Measurements from ENCODE around the gene ELFN1. TPM values are rescaled to one million over a fixed set of nuclear protein-coding genes. Genes with fewer than 3 reads are reported as not detected.

The ELFN1 gene
- total and polyA plus RNA-seq, 8 donors = 0.19 to 4.3 (median 0.53) TPM; not detected in 1

- Histone ChIP-seq H3K27me3 (peaks cover 0 to 43% (median 0%) of the 10 kb centered on the region in 3 donors), H3K36me3 (no peaks in the 10 kb centered on the region), H3K27ac (no peak overlapping the region), H3K4me1 (no peaks in the 10 kb centered on the region), H3K4me3 (no peak overlapping the region), H3K9me3 (peaks cover 10 to 48% (median 41%) of the 10 kb centered on the region in 4 donors)
- 76 to 87% (median 81%) methylated on average over 5 of the region's 5 CpGs for WGBS, 5 donors
- TF ChIP-seq EP300 (IDR thresholded peaks at IDR 0.05) = no peak
- TF ChIP-seq POLR2A (IDR thresholded peaks at IDR 0.05) = no peak
- no peak for TF ChIP-seq POLR2AphosphoS5 (IDR thresholded peaks at IDR 0.05)
- TF ChIP-seq, protein P1, sequence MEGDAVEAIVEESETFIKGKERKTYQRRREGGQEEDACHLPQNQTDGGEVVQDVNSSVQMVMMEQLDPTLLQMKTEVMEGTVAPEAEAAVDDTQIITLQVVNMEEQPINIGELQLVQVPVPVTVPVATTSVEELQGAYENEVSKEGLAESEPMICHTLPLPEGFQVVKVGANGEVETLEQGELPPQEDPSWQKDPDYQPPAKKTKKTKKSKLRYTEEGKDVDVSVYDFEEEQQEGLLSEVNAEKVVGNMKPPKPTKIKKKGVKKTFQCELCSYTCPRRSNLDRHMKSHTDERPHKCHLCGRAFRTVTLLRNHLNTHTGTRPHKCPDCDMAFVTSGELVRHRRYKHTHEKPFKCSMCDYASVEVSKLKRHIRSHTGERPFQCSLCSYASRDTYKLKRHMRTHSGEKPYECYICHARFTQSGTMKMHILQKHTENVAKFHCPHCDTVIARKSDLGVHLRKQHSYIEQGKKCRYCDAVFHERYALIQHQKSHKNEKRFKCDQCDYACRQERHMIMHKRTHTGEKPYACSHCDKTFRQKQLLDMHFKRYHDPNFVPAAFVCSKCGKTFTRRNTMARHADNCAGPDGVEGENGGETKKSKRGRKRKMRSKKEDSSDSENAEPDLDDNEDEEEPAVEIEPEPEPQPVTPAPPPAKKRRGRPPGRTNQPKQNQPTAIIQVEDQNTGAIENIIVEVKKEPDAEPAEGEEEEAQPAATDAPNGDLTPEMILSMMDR (IDR thresholded peaks at IDR 0.05) = no peak
- intact Hi-C loops (cut with DNase I; ENCODE audit: low total_unique reads) = no loop called here
- no peak for DNase-seq
Measured at GRCh38 chr7:1631678-1632077, 38.4 kb upstream of the ELFN1 start.

DNA sequence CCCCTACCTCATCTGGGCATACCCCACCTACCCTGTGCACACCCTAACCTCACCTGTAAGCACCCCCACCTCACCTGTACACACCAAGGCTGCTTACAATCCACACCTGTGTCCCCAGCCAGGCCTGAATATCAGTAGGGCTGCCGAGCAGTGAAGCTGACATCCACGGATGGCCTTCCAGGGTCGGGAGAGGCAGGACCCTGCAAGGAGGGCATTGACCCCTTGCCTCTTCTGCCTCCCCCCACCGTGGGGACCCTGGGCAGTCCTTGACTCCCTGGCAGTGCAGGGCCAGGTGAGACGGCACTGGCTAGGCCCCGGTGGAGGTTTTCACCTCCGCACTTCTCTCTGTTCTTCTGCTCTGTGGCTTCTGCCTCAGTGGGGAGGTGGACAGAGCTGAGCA, 37.6 kb upstream of the ELFN1 start:
- Histone ChIP-seq H3K4me1 (no peaks in the 10 kb centered on the region), H3K4me3 (no peak overlapping the region), H3K27me3 (peaks cover 0 to 43% (median 0%) of the 10 kb centered on the region in 3 donors), H3K36me3 (no peaks in the 10 kb centered on the region), H3K27ac (no peak overlapping the region), H3K9me3 (peaks cover 7 to 57% (median 49%) of the 10 kb centered on the region in 4 donors)
- intact Hi-C loops (cut with DNase I; ENCODE audit: low total_unique reads) = no loop called here
- no peak for DNase-seq
- 59 to 81% (median 67%) methylated on average over 5 to 7 of the region's 7 CpGs for WGBS, 5 donors
- TF ChIP-seq EP300 (IDR thresholded peaks at IDR 0.05) = no peak
- TF ChIP-seq, protein P1 (IDR thresholded peaks at IDR 0.05) = no peak
- TF ChIP-seq POLR2AphosphoS5 (IDR thresholded peaks at IDR 0.05) = no peak
- TF ChIP-seq POLR2A (IDR thresholded peaks at IDR 0.05) = no peak

DNA sequence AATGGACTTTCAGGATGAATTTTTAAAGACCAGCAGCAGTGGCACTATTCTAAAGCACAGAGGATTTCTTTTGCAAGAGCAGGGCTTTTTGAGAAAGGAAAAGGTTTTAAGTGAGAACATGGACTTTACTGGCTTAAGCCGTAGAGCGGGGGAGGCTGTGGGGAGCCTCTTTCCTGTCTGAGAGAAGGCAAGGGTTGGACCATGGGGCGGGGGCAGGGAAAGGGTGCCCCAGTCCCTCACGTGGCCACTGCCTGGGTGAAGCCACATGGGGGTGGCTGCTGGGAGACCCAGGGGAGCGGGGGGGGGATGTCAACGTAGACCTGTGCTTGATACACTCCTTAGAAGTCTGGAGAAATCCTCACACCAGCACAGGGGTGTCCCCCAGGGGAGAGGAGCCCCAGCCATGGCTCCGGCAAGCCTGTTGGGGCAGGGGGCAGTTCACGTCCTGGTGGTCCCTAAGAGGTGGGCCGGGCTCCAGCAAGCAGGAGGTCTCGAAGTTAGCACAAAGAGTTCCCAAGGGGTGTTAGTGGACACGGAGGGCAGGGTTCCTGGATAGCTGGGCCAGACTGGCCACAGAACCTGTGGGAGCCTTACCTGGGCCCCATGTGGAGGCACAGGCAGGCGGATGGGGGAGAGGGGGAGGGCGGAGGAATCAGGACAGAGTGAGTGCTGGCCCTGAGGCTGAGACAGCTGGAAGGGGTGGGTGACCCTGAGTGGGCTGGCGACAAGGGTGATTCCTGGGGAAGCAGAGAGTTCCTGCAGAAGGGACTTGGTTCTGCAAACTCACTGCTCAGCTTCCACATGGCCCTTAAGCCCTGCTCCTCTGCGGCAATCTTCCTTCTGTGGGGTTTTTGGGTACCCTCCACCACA, 36.9 kb upstream of the ELFN1 start:
- 56 to 62% (median 60%) methylated on average over 14 to 15 of the region's 15 CpGs for whole genome bisulfite sequencing, 5 donors
- no peak overlapping the region for H3K27ac ChIP-seq
- H3K4me1 ChIP-seq = no peaks in the 10 kb centered on the region
- DNase-seq = no peak
- H3K9me3 ChIP-seq = peaks cover 7 to 63% (median 56%) of the 10 kb centered on the region in 4 donors
- H3K36me3 ChIP-seq = no peaks in the 10 kb centered on the region
- H3K27me3 ChIP-seq = peaks cover 0 to 47% (median 4%) of the 10 kb centered on the region in 3 donors
- TF ChIP-seq POLR2A (IDR thresholded peaks at IDR 0.05) (no peak), EP300 (IDR thresholded peaks at IDR 0.05) (no peak), POLR2AphosphoS5 (IDR thresholded peaks at IDR 0.05) (no peak)
- TF ChIP-seq, protein P1 (IDR thresholded peaks at IDR 0.05) = no peak
- H3K4me3 ChIP-seq = no peak overlapping the region
- intact Hi-C loops (cut with DNase I; ENCODE audit: low total_unique reads) = no loop called here

GRCh38 chr7:1635401-1635800, 34.7 kb upstream of the ELFN1 start:
- peaks cover 7 to 46% (median 43%) of the 10 kb centered on the region in 4 donors for H3K9me3 ChIP-seq
- no peaks in the 10 kb centered on the region for H3K4me1 ChIP-seq
- H3K27ac ChIP-seq = no peak overlapping the region
- no peak for DNase-seq
- no peak overlapping the region for H3K4me3 ChIP-seq
- H3K36me3 ChIP-seq = no peaks in the 10 kb centered on the region
- intact Hi-C loops (cut with DNase I; ENCODE audit: low total_unique reads) = no loop called here
- H3K27me3 ChIP-seq = peaks cover 0 to 46% (median 12%) of the 10 kb centered on the region in 3 donors
- TF ChIP-seq, protein P1 (IDR thresholded peaks at IDR 0.05) = no peak
- TF ChIP-seq POLR2AphosphoS5 (IDR thresholded peaks at IDR 0.05) (no peak), EP300 (IDR thresholded peaks at IDR 0.05) (no peak), POLR2A (IDR thresholded peaks at IDR 0.05) (no peak)
- WGBS, 5 donors = 70 to 100% (median 78%) methylated on average over 1 of the region's 1 CpG
